Skeletal muscle tissue (tissue), 4 donors: ENCODE data around the gene HAUS7. TPM values are rescaled to one million over a fixed set of nuclear protein-coding genes. Genes with fewer than 3 reads are reported as not detected.
A peak's percentile ranks its signal among the peaks of the same experiment; 100 is the strongest.

ENCODE experiments used
- H3K27ac ChIP-seq: one replicate; pipeline ENCODE4 v1.7.0; 2013; ENCODE audit warnings: mild to moderate bottlenecking, low read depth, low read length, inconsistent platforms
- H3K27me3 ChIP-seq, 3 donors: one replicate each; pipeline ENCODE4 v1.7.0; 2013; ENCODE audit warnings: low read length in 3 of 3; ENCODE audit not compliant: control insufficient read depth in 3 of 3, insufficient read depth in 3 of 3
- H3K36me3 ChIP-seq, 3 donors: one replicate each; pipeline ENCODE4 v1.7.0; 2013; ENCODE audit warnings: low read length in 3 of 3; ENCODE audit not compliant: control insufficient read depth in 3 of 3, insufficient read depth in 3 of 3
- H3K4me1 ChIP-seq, 3 donors: one replicate each; pipeline ENCODE4 v1.7.0; 2013; ENCODE audit warnings: low read length in 3 of 3, mild to moderate bottlenecking in 3 of 3; ENCODE audit not compliant: control insufficient read depth in 3 of 3, insufficient read depth in 3 of 3
- H3K4me3 ChIP-seq, 3 donors: one replicate each; pipeline ENCODE4 v1.7.0; 2013; ENCODE audit warnings: low read length in 3 of 3
- H3K9ac ChIP-seq, 3 donors: one replicate each; pipeline ENCODE4 v1.7.0; 2013; ENCODE audit warnings: low read length in 3 of 3, mild to moderate bottlenecking in 3 of 3, moderate library complexity in 2 of 3, low read depth in 1 of 3
- H3K9me3 ChIP-seq, 3 donors: one replicate each; pipeline ENCODE4 v1.7.0; 2013; ENCODE audit warnings: low read length in 3 of 3; ENCODE audit not compliant: control insufficient read depth in 3 of 3
- total RNA-seq: library from RNA; depleted of rRNA; stranded (reverse); fragments of >200 nt; gene quantifications from one replicate; pipeline ENCODE4 v1.2.3, GENCODE V29; 2014
- donor health status: Osteomylitis.

Gene HAUS7
- total RNA-seq, 1 donor from 2014 or later: 11.0 TPM

DNA sequence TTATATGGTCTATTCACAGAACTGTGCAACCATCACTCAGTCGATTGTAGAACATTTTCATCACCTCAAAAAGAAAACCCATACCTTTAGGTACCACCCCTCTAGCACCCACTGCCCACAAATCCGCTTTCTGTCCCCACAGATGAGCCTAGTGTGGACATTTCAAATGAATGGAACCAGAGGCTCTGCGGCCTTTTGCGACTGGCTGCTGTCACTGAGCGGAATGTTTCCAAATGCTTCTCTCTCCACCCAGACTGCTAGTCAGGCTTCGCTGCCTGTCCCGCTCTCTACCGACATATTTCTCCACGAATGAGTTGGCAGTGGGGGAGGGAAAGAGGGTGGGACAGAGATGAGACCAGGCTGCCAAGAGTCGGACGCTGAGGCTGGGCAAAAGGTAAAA is 22.7 kb upstream of the HAUS7 start:
- no peaks in the 10 kb centered on the region for H3K36me3 ChIP-seq
- no peak overlapping the region for H3K27ac ChIP-seq
- H3K4me1 ChIP-seq: peaks cover 5 to 17% (median 6%) of the 10 kb centered on the region in 3 donors
- no peaks in the 10 kb centered on the region for H3K9me3 ChIP-seq
- H3K9ac ChIP-seq: no peak overlapping the region
- peaks cover 0 to 3% (median 0%) of the 10 kb centered on the region in 3 donors for H3K27me3 ChIP-seq
- no peak overlapping the region for H3K4me3 ChIP-seq

DNA sequence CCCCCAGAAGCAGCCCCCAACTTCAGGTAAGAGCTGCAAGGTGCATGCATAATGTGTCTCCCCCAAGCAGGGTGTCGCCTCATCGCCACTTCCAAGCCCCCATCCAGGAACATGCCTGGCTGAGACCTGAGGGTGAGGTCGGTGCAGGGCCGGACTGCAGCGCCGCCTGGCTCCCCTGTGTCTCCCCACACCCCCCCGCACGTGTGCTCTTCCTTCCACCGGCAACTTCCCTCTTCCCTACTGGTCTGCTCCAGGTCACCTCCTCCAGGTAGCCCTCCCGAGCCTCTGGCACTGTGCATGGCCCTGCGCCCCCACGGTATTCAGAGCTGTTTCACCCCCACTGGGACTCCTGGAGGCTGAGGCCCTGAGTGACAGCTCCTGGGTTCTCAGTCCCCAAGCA is 22.2 kb upstream of the HAUS7 start:
- Histone ChIP-seq H3K36me3 (no peaks in the 10 kb centered on the region), H3K4me3 (no peak overlapping the region), H3K9me3 (no peaks in the 10 kb centered on the region), H3K9ac (no peak overlapping the region), H3K4me1 (peaks cover 9 to 21% (median 11%) of the 10 kb centered on the region in 3 donors), H3K27me3 (peaks cover 0 to 3% (median 0%) of the 10 kb centered on the region in 3 donors), H3K27ac (no peak overlapping the region)

DNA sequence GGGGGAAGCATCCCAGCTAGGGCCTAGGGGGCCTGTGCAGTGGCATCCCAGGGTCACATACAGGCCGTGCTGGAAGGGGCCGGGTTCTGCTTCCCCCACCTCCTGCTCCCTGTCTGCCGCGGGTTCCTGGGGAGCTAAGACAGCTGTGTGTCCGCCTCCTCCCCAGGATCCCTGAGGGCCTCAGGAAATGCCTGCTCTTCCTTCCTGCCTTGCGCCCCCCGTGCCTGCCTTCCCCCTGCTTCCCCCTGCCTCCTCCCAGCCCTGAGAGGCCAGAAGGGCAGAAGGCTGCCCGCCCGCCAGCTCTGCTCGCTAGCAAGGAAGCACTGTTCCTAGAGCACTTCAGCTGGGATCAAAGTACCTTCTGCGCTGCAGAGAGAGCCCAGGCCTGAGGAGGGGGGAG is 21.5 kb upstream of the HAUS7 start:
- Histone ChIP-seq H3K27ac (no peak overlapping the region), H3K27me3 (peaks cover 0 to 3% (median 0%) of the 10 kb centered on the region in 3 donors), H3K9ac (no peak overlapping the region), H3K4me3 (no peak overlapping the region), H3K4me1 (peaks cover 12 to 21% (median 12%) of the 10 kb centered on the region in 3 donors), H3K36me3 (no peaks in the 10 kb centered on the region), H3K9me3 (no peaks in the 10 kb centered on the region)

DNA sequence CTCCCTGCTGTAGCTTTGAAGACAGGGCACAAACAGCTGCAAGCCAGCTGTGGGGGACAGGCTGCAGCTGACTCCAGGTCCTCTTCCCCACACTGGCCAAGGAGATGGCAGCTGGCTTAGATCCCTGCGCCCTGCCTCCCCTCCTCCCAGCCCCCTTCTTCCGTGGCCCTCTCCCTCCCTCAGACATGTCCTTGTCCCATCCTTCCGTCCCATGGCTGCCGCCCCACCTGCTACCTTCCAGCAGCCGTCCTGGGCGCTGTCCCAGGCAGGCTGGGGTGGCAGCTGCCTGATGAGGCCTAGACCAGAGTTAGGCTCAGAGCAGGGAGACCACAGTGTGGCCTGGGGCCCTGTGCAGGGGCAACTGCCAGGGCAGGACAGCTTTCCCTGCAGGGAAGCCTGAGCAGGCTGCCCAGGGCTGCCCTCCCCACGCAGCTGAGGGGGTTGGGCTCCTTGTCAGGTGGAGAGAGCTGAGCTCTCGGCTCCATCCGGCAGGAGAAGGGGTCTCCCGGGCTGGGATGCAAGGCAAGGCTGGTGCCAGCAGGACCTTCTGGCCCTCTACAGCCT is 21.1 kb upstream of the HAUS7 start:
- H3K27me3 ChIP-seq: peaks cover 0 to 3% (median 0%) of the 10 kb centered on the region in 3 donors
- no peak overlapping the region for H3K9ac ChIP-seq
- peaks cover 12 to 21% (median 12%) of the 10 kb centered on the region in 3 donors for H3K4me1 ChIP-seq
- no peaks in the 10 kb centered on the region for H3K9me3 ChIP-seq
- no peaks in the 10 kb centered on the region for H3K36me3 ChIP-seq
- H3K27ac ChIP-seq: no peak overlapping the region
- no peak overlapping the region for H3K4me3 ChIP-seq

DNA sequence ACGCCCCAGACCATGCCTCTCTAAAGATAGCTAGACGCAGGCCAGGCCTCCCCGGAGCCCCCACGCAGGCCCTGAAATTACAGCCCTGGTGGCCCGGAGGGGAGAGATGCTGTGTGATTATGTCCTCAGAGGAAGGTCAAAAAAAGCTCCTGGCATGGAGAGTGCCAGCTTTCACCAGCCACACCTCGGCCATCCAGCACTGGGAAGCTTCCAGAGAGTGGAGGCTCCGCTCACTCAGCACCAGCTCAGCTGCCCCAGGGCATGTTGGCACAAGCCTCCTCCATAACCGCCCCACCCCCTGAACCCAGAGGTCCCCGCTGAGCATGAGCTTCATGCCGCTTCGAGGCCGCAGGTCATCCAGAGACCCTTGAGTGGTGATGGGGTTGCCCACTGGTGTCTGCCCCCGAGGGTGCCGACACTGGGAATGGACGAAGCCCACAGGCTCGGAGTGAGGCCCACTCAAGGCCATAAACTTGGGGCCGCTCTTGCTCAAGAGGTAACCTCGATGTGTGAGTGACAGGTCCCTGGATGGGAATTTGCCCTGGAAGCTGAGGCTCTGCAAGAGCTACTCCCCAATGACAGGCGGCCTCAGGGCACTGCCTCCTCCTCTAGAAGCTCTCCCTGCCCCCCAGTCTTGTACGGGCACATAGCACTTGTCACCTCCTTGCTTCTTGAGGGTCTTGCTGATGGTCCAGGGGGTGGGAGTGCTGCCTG is 20.0 kb upstream of the HAUS7 start:
- H3K27me3 ChIP-seq: no peaks in the 10 kb centered on the region
- H3K9me3 ChIP-seq: no peaks in the 10 kb centered on the region
- H3K36me3 ChIP-seq: no peaks in the 10 kb centered on the region
- H3K9ac ChIP-seq: no peak overlapping the region
- no peak overlapping the region for H3K4me3 ChIP-seq
- H3K27ac ChIP-seq: no peak overlapping the region
- peaks cover 12 to 19% (median 12%) of the 10 kb centered on the region in 3 donors for H3K4me1 ChIP-seq

DNA sequence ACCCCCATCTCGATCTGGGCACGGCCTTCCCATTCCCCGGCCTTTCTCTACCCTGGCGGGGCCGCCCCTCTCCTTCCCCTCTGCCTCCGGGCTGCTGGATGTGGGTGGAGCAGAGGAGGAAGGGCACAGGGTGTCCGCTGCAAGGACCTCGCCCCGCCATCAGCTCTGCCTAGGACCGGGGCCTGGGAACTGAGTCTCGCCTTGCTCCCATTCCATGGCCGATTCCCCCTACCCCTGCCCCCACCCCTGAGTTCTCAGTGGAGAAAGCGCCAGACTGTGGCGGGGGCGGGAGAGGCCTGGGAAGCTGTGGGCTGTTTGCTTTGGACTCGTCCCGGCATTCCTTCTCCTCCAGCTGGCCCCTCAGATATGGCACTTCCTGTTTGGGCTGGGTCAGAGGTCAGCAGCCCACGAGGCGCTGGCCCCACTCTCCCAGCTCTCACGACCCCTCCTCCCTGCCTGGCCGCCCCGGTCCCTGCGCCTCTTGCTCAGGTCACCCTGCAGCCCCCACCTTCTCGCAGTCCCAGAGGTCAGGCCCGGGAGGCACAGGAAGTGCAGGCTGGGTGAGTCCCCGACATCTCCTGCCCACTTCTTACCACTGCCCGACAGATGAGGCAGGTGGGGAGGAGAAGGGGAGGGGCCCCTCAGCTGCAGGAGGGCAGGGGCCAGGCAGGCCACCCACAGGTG is 18.0 kb upstream of the HAUS7 start:
- Histone ChIP-seq H3K27ac (peak overlapping the region; percentile 40), H3K36me3 (no peaks in the 10 kb centered on the region), H3K4me1 (peaks cover 12 to 14% (median 12%) of the 10 kb centered on the region in 3 donors), H3K27me3 (no peaks in the 10 kb centered on the region), H3K4me3 (no peak overlapping the region), H3K9me3 (no peaks in the 10 kb centered on the region), H3K9ac (no peak overlapping the region)

GRCh38 chrX:153487590-153488071 is 17.3 kb upstream of the HAUS7 start:
- peaks cover 12 to 14% (median 12%) of the 10 kb centered on the region in 3 donors for H3K4me1 ChIP-seq
- H3K36me3 ChIP-seq: no peaks in the 10 kb centered on the region
- H3K4me3 ChIP-seq: no peak overlapping the region
- H3K27ac ChIP-seq: peak overlapping the region; percentile 40
- H3K9me3 ChIP-seq: no peaks in the 10 kb centered on the region
- H3K9ac ChIP-seq: no peak overlapping the region
- no peaks in the 10 kb centered on the region for H3K27me3 ChIP-seq

GRCh38 chrX:153486171-153486570 is 15.8 kb upstream of the HAUS7 start:
- Histone ChIP-seq H3K9me3 (no peaks in the 10 kb centered on the region), H3K4me3 (no peak overlapping the region), H3K4me1 (peaks cover 10 to 12% (median 10%) of the 10 kb centered on the region in 3 donors), H3K27me3 (no peaks in the 10 kb centered on the region), H3K9ac (no peak overlapping the region), H3K36me3 (no peaks in the 10 kb centered on the region), H3K27ac (no peak overlapping the region)

DNA sequence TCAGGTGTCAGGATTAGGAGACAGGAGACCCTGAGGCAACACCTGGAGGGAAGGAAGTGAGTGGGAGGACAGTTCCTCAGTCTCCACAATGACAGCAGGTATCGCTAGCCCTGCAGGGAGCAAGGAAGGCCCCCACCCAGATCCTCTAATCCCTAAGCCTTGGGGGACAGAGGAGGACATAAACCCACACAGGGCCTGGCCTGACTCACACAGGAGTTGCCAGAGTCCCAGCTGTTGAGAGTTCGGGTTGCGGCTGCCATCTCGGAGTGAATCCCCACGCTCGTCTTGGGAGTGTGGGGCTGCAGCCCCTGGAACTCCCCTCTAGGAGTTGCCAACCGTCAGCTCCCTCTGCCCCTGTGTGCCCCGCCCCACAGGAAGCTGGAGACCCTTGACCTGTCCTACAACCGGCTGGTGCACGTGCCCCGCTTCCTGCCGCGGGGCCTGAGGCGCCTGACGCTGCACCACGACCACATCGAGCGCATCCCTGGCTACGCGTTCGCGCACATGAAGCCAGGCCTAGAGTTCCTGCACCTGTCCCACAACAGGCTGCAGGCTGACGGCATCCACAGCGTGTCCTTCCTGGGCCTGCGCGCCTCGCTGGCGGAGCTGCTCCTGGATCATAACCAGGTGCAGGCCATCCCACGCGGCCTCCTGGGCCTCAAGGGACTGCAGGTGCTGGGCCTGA is 15.2 kb upstream of the HAUS7 start:
- H3K4me1 ChIP-seq: peaks cover 10 to 12% (median 10%) of the 10 kb centered on the region in 3 donors
- H3K9ac ChIP-seq: no peak overlapping the region
- H3K4me3 ChIP-seq: no peak overlapping the region
- H3K27ac ChIP-seq: no peak overlapping the region
- no peaks in the 10 kb centered on the region for H3K27me3 ChIP-seq
- H3K9me3 ChIP-seq: no peaks in the 10 kb centered on the region
- no peaks in the 10 kb centered on the region for H3K36me3 ChIP-seq
